ENCODE results near the gene NDFIP1.

The NDFIP1 gene

DNA sequence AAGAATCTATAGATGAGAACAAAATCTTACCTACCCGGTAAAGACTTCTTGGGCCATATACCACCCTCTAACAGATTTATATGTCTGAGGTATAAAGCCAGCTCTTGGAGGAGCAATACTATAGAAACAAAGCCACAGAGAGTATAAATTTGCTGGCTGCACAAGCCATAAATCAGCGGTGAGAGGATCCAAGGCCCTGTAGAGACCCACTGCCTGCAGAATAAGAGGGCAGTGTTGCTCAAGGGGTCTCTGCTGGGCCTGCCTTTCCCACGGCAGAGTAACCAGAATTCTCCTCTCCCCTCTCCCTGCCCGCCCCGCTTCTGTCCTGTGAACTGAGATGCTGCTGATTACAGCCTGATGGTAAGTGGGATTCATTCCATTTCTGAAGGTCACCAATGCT, 89.2 kb downstream of the NDFIP1 start:
- TF ChIP-seq, protein P1, sequence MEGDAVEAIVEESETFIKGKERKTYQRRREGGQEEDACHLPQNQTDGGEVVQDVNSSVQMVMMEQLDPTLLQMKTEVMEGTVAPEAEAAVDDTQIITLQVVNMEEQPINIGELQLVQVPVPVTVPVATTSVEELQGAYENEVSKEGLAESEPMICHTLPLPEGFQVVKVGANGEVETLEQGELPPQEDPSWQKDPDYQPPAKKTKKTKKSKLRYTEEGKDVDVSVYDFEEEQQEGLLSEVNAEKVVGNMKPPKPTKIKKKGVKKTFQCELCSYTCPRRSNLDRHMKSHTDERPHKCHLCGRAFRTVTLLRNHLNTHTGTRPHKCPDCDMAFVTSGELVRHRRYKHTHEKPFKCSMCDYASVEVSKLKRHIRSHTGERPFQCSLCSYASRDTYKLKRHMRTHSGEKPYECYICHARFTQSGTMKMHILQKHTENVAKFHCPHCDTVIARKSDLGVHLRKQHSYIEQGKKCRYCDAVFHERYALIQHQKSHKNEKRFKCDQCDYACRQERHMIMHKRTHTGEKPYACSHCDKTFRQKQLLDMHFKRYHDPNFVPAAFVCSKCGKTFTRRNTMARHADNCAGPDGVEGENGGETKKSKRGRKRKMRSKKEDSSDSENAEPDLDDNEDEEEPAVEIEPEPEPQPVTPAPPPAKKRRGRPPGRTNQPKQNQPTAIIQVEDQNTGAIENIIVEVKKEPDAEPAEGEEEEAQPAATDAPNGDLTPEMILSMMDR (IDR thresholded peaks at IDR 0.05; ENCODE audit: insufficient read depth, missing control alignments), result no peak
- DNase-seq (ENCODE audit: insufficient read length, low spot score) (no peak), FAIRE-seq (no peak)

DNA sequence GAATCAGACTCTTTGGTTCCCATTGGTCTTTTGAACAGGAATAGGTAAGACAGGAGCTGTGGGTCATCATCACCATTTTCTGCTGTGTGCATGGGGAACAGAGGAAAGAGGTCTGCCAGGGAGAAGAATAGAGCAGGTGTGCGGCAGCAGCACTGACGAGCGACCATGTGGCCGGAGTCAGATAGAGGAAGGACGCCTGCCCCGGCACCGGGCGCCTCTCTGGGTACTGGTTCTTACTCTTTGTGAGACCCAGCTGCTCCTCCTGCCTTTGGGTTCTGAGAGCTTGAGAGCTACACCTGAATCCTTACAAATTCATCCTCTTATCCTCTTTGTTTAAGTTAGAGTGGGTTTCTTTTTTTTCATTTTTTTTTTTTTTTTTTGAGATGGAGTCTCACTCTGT, 90.8 kb downstream of the NDFIP1 start:
- DNase-seq (ENCODE audit: insufficient read length, low spot score) (no peak), FAIRE-seq (no peak)
- TF ChIP-seq, protein P1 (IDR thresholded peaks at IDR 0.05; ENCODE audit: insufficient read depth, missing control alignments), result no peak

DNA sequence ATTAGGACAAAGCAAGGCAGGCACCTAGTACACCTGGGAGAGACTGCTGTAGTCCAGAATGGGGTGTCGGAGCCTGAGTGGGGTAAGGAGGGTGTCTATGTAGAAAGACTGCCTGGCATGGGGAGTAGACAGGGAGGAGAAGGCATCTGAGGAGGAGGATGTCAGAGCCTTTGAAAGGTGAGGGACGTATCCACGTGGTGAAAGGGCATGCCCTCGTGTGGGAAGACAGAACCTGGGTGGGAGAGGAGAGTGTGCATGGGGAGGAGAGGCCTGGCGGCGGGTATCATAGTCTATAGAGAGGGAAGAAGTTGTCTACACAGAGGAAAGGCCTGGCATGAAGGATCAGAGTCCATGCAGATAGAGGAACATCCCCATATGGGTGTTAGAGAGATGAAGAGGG, 91.8 kb downstream of the NDFIP1 start:
- TF ChIP-seq, protein P1 (IDR thresholded peaks at IDR 0.05; ENCODE audit: insufficient read depth, missing control alignments), result no peak
- no peak for FAIRE-seq

GRCh38 chr5:142201471-142201887, 92.9 kb downstream of the NDFIP1 start:
- FAIRE-seq (no peak), DNase-seq (ENCODE audit: insufficient read length, low spot score) (no peak)
- TF ChIP-seq, protein P1 (IDR thresholded peaks at IDR 0.05; ENCODE audit: insufficient read depth, missing control alignments), result no peak

More for the DNA sequence above, 91.8 kb downstream of the NDFIP1 start:
- DNase-seq (ENCODE audit: insufficient read length, low spot score), result no peak

DNA sequence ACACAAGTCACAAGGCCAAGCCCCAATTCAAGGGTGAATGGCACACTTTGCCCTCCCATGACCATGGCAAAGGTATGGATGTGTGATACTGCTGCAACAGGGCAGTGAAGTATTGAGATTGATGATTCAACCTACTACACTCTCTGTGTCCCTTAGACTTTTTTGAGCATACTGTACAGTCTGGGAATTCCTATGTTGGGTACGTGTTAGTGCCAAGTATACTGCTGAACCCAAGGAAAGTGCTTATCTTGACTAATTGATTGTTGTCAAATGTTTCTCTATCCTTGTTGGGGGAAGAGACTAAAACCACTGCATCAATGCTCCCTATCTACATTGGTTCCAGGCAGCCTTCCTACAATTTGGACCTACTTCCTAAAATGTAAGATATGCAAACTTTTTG, 93.7 kb downstream of the NDFIP1 start:
- TF ChIP-seq, protein P1 (IDR thresholded peaks at IDR 0.05; ENCODE audit: insufficient read depth, missing control alignments), result no peak
- no peak for DNase-seq (ENCODE audit: insufficient read length, low spot score)
- no peak for FAIRE-seq

Measured in D721Med (cell line).